Neutrophil (primary cell): ENCODE results near the gene DDX6.

Experiments
- H3K27ac ChIP-seq: fragments of 200-600 bp; sonication (generic); 2 replicates; pipeline ENCODE4 v1.5.1; 2016; ENCODE audit warnings: mild to moderate bottlenecking, moderate library complexity
- H3K27me3 ChIP-seq: fragments of 200-600 bp; sonication (generic); 2 replicates; pipeline ENCODE4 v1.6.0; 2016; ENCODE audit warnings: mild to moderate bottlenecking
- H3K36me3 ChIP-seq: fragments of 200-600 bp; sonication (generic); 2 replicates; pipeline ENCODE4 v1.5.1; 2017
- H3K4me1 ChIP-seq, 2 experiments: fragments of 200-600 bp in 1 of 2; sonication (generic) in 1 of 2; 1 replicate in 1 of 2; 2 replicates in 1 of 2; pipeline versions ENCODE4 v1.5.1 to v1.6.1; 2013 to 2016; ENCODE audit warnings: low read depth in 1 of 2, low read length in 1 of 2, mild to moderate bottlenecking in 1 of 2, moderate library complexity in 1 of 2; ENCODE audit not compliant: control insufficient read depth in 1 of 2, insufficient read depth in 1 of 2
- H3K4me3 ChIP-seq, 2 experiments: fragments of 200-600 bp in 1 of 2; sonication (generic) in 1 of 2; 1 replicate in 1 of 2; 2 replicates in 1 of 2; pipeline ENCODE4 v1.5.1; 2013 to 2016; ENCODE audit warnings: low read depth in 1 of 2, low read length in 1 of 2, mild to moderate bottlenecking in 1 of 2, moderate library complexity in 1 of 2
- H3K9me3 ChIP-seq: fragments of 200-600 bp; sonication (generic); 2 replicates; pipeline ENCODE4 v1.5.1; 2016
- CTCF ChIP-seq: fragments of 200-600 bp; sonication (generic); IDR thresholded peaks from 2 replicates; pipeline ENCODE4 v1.5.1; 2016; ENCODE audit warnings: antibody characterized with exemption

The DDX6 gene

DNA sequence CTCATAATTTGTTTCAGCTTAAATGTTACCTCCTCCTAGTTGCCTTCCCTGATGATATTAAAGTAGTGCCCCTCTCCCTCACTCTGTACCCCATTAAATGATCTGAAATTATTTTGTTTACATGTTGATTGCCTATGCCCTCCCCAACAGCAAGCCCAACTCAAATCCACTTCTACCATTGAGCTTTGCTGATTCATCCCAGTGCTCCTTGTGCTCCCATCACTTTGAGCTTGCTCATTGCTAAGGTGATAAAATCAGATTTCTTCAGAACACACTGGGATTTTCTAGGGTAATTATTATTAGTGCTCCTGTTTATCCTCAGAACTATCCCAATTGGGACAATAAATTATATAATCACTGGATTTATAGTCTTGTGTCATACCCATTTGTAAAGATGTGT is 8.4 kb upstream of the DDX6 start:
- Histone ChIP-seq H3K4me1 (peaks cover 0 to 5% of the 10 kb centered on the region in 2 experiments), H3K27ac (no peak overlapping the region), H3K27me3 (peaks cover 7% of the 10 kb centered on the region), H3K9me3 (no peaks in the 10 kb centered on the region), H3K36me3 (no peaks in the 10 kb centered on the region), H3K4me3 (no peak overlapping the region)
- TF ChIP-seq CTCF = no peak

- no peak for TF ChIP-seq CTCF
- Histone ChIP-seq H3K27me3 (peaks cover 7% of the 10 kb centered on the region), H3K36me3 (no peaks in the 10 kb centered on the region), H3K4me3 (no peak overlapping the region), H3K4me1 (peaks cover 9 to 16% of the 10 kb centered on the region in 2 experiments), H3K9me3 (no peaks in the 10 kb centered on the region), H3K27ac (no peak overlapping the region)
These were observed 6.5 kb upstream of the DDX6 start for GRCh38 chr11:118797510-118797909.

GRCh38 chr11:118792570-118793124 is 1.7 kb upstream of the DDX6 start:
- peak overlapping the region; percentile 96 to 100 for H3K4me3 ChIP-seq
- H3K36me3 ChIP-seq = no peaks in the 10 kb centered on the region
- H3K9me3 ChIP-seq = no peaks in the 10 kb centered on the region
- peak overlapping the region; percentile 100 for H3K27ac ChIP-seq
- no peaks in the 10 kb centered on the region for H3K27me3 ChIP-seq
- peaks cover 32 to 38% of the 10 kb centered on the region in 2 experiments for H3K4me1 ChIP-seq
- peak; percentile 25 for TF ChIP-seq CTCF

GRCh38 chr11:118791961-118792569 is 1.1 kb upstream of the DDX6 start:
- Histone ChIP-seq H3K4me3 (peak overlapping the region; percentile 96 to 100), H3K36me3 (no peaks in the 10 kb centered on the region), H3K27me3 (no peaks in the 10 kb centered on the region), H3K9me3 (no peaks in the 10 kb centered on the region), H3K4me1 (peaks cover 38 to 40% of the 10 kb centered on the region in 2 experiments), H3K27ac (peak overlapping the region; percentile 100)
- TF ChIP-seq CTCF = no peak

DNA sequence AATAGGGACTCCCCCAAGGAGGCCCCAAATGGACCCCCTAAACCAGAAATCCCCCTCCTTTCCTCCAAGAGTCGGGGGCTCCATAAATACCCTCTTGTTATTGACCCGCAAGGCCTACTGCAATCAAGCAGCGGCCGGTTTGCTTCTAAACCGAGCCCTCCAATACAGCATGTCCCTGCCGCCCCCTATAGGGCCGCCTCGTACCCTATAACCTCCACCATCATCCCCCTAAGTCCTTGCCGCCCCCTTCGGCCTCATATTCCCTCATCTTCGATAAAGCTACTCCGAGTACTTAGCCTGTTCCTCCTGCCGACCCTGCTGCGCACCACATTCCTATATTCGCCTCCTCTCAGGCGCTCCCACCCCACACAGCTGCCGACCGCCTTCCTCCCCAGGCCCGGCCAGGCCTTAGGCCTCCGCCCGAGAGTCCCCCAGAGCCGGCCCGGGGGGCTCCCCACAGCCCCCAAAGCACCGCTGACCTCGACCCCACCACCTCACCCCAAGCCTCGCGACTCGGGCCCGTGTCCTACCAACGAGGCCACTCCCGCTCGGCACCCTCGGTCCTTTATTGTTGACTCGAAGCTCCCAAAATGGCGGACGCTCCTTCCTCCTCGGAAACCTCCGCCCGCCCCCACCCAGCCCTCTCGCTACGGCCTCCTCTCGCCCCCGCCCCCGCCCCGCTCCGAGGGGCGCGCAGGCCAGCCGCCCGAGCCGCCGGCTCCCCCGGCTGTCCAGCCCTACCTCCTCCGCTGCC is 430 bp downstream of the DDX6 start:
- H3K9me3 ChIP-seq = no peaks in the 10 kb centered on the region
- no peaks in the 10 kb centered on the region for H3K27me3 ChIP-seq
- H3K4me1 ChIP-seq = peaks cover 44 to 53% of the 10 kb centered on the region in 2 experiments
- peak overlapping the region; percentile 100 for H3K27ac ChIP-seq
- peaks cover 8% of the 10 kb centered on the region for H3K36me3 ChIP-seq
- no peak for TF ChIP-seq CTCF
- H3K4me3 ChIP-seq = peak overlapping the region; percentile 96 to 100
